GM19463 (cell line): ENCODE measurements around the gene ROBO1.

Source experiments
- ATAC-seq: cut with Tn5 transposase; IDR thresholded peaks from one replicate; pipeline ENCODE4 v1.9.1; 2021; ENCODE audit warnings: mild to moderate bottlenecking, moderate library complexity; ENCODE audit not compliant: unreplicated experiment

The ROBO1 gene

GRCh38 chr3:78860567-78860966, 907.2 kb downstream of the ROBO1 start:
- ATAC-seq, result no peak

- no peak for ATAC-seq
Observed at GRCh38 chr3:78858910-78859309, 908.9 kb downstream of the ROBO1 start.

GRCh38 chr3:78858174-78858573, 909.6 kb downstream of the ROBO1 start:
- ATAC-seq, result no peak

- no peak for ATAC-seq
Observed at GRCh38 chr3:78857494-78858111, 910.2 kb downstream of the ROBO1 start.

- ATAC-seq, result no peak
Observed at GRCh38 chr3:78856164-78856563, 911.6 kb downstream of the ROBO1 start.

- no peak for ATAC-seq
Observed at GRCh38 chr3:78855190-78855589, 912.6 kb downstream of the ROBO1 start.

- no peak for ATAC-seq
Observed at GRCh38 chr3:78848392-78849288, 919.2 kb downstream of the ROBO1 start.

GRCh38 chr3:78847603-78848002, 920.2 kb downstream of the ROBO1 start:
- ATAC-seq, result no peak

GRCh38 chr3:78847203-78847602, 920.6 kb downstream of the ROBO1 start:
- no peak for ATAC-seq

GRCh38 chr3:78846718-78847117, 921.1 kb downstream of the ROBO1 start:
- ATAC-seq, result no peak

GRCh38 chr3:78845605-78846004, 922.2 kb downstream of the ROBO1 start:
- no peak for ATAC-seq

GRCh38 chr3:78844307-78844706, 923.5 kb downstream of the ROBO1 start:
- no peak for ATAC-seq

- ATAC-seq, result no peak
Observed at GRCh38 chr3:78839693-78840092, 928.1 kb downstream of the ROBO1 start.

- ATAC-seq, result no peak
Observed at GRCh38 chr3:78838362-78838761, 929.4 kb downstream of the ROBO1 start.

GRCh38 chr3:78834910-78835309, 932.9 kb downstream of the ROBO1 start:
- no peak for ATAC-seq

- ATAC-seq, result no peak
Observed at GRCh38 chr3:78832785-78833204, 935.0 kb downstream of the ROBO1 start.

GRCh38 chr3:78831446-78831972, 936.3 kb downstream of the ROBO1 start:
- no peak for ATAC-seq

- ATAC-seq, result no peak
Observed at GRCh38 chr3:78830470-78830869, 937.3 kb downstream of the ROBO1 start.

- no peak for ATAC-seq
Observed at GRCh38 chr3:78827618-78828017, 940.2 kb downstream of the ROBO1 start.

- no peak for ATAC-seq
Observed at GRCh38 chr3:78825858-78826215, 942.0 kb downstream of the ROBO1 start.

GRCh38 chr3:78825118-78825857, 942.5 kb downstream of the ROBO1 start:
- ATAC-seq, result peak; percentile 63
